ENCODE results near the gene OPRD1.

The OPRD1 gene

DNA sequence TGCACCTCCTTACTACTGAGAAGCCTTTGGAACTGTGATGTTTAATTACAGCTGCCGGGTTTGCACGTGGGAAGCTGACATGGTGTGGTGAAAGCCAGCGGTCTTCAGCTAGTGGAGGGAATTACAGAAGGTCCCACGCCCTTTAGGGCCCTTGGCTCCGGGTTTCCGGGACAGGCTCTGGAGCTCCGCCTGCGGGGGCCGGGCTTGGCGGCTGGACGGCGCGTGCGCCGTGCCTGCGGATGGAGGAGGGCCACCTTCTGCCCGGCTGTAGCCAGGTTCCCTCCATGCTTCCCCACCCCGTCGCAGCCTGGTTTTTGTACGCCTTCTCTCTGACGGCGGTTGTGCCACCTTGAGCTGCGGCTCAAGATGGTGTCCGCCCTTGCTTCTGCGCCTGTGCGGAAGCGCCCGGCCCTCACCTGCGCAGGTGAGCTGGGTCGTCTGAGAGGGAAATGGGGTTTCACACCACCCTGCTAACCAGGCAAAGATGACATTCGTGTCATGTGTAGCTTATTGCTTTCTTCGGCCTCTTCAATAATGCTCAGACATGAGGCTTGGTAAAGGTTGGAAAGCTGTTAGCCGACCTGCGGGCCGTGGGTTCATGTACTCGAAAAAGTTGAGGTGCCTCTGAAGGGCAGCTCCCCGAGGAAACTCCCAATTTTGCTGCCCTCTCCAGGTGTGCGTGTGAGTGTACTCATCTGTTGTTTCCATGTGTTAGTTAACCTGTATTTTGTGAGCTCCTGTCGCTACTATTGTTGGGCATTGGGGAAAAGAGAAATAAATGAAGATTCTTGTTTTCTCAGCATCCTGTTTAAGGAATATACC lies 36.6 kb upstream of the OPRD1 start:
- CTCF ChIA-PET, result interaction anchor here (0.5 to 3.1 kb wide), 11 partner anchors 10 to 462 kb away, joined by 3 to 13 read pairs (median 5); no protein-coding TSS in a partner anchor

DNA sequence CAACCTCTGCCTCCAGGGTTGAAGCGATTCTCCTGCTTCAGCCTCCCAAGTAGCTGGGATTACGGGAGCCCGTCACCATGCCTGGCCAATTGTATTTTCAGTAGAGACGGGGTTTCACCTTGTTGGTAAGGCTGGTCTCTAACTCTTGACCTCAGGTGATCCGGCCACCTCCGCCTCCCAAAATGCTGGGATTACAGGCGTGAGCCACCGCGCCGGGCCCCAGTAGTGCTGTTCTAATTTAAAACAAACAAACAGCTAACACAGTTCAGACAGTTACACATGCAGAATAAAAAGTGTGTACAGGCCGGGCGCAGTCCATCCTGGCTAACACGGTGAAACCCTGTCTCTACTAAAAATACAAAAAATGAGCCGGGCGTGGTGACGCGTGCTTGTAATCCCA lies 35.6 kb upstream of the OPRD1 start:
- H3K27ac ChIP-seq, result no peak overlapping the region
- TF ChIP-seq, protein P1, sequence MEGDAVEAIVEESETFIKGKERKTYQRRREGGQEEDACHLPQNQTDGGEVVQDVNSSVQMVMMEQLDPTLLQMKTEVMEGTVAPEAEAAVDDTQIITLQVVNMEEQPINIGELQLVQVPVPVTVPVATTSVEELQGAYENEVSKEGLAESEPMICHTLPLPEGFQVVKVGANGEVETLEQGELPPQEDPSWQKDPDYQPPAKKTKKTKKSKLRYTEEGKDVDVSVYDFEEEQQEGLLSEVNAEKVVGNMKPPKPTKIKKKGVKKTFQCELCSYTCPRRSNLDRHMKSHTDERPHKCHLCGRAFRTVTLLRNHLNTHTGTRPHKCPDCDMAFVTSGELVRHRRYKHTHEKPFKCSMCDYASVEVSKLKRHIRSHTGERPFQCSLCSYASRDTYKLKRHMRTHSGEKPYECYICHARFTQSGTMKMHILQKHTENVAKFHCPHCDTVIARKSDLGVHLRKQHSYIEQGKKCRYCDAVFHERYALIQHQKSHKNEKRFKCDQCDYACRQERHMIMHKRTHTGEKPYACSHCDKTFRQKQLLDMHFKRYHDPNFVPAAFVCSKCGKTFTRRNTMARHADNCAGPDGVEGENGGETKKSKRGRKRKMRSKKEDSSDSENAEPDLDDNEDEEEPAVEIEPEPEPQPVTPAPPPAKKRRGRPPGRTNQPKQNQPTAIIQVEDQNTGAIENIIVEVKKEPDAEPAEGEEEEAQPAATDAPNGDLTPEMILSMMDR (conservative IDR thresholded peaks at IDR 0.05; ENCODE audit: low read depth), result no peak
- ChIA-PET CTCF (interaction anchor here (0.6 to 3.1 kb wide), 2 partner anchors 101 to 281 kb away, joined by 3 to 13 read pairs; no protein-coding TSS in a partner anchor), POLR2A (ENCODE audit: low non-redundant PET) (no interaction called here)
- DNase-seq (ENCODE audit: low spot score), result no peak

More for the DNA sequence above, 36.6 kb upstream of the OPRD1 start:
- TF ChIP-seq, protein P1 (conservative IDR thresholded peaks at IDR 0.05; ENCODE audit: low read depth), result no peak
- H3K27ac ChIP-seq, result peak overlapping the region; percentile 55
- DNase-seq (ENCODE audit: low spot score), result peak; percentile 78
- POLR2A ChIA-PET (ENCODE audit: low non-redundant PET), result interaction anchor here (0.5 to 0.7 kb wide), 2 partner anchors 127 to 264 kb away, joined by 3 read pairs; partner anchors contain the start of gene RNU11

DNA sequence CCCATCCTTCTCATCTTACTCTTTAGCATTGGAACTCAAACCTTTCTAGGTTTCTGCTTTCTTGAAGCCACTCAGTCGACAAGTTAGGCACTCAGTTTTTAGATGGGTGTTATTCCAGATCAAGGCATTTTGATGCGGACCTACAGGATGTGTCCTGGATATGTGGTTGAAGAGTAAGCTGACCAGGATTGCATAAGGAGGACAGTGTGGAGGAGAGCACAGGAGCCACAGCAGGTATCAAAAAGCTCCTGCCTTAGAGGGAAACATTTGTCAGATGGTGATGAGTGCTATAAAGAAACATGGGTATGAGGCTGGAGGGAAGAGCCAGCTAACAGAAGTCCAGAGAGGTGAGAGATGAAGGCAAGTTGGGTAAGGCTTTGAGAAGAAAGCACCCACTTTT lies 33.9 kb upstream of the OPRD1 start:
- ChIA-PET POLR2A (ENCODE audit: low non-redundant PET) (no interaction called here), CTCF (interaction anchor here (3.2 kb wide), 1 partner anchor 99 kb away, joined by 15 read pairs; no protein-coding TSS in a partner anchor)
- no peak for DNase-seq (ENCODE audit: low spot score)
- TF ChIP-seq, protein P1 (conservative IDR thresholded peaks at IDR 0.05; ENCODE audit: low read depth), result no peak
- H3K27ac ChIP-seq, result no peak overlapping the region

DNA sequence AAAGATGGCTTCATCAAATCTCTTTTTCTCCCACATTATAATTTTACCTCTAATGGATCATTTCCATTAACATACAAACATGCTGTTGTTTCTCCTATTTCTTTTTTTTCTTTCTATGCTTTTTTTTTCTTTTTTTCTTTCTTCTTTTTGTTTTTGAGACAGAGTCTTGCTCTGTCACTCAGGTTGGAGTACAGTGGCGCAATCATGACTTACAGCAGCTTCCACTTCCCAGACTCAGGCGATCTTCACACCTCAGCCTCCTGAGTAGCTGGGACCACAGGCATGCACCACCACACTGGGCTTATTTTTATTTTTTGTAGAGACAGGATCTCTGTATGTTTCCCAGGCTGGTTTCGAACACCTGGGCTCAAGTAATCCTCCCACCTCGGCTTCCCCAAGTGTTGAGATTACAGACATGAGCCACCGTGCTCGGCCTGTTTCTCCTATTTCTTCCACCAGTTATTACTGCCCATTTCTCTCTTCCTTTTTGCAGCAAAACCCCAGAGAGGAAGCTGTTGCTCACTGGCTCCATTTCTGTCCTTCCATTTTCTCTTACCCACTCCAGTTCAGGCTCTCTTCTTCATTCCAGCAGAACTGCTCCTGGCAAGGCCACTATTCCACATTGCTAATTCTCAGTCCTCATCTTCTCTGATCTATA lies 32.1 kb upstream of the OPRD1 start:
- TF ChIP-seq, protein P1 (conservative IDR thresholded peaks at IDR 0.05; ENCODE audit: low read depth), result no peak
- POLR2A ChIA-PET (ENCODE audit: low non-redundant PET), result no interaction called here
- H3K27ac ChIP-seq, result no peak overlapping the region
- CTCF ChIA-PET, result interaction anchor here (3.2 kb wide), 1 partner anchor 97 kb away, joined by 15 read pairs; no protein-coding TSS in a partner anchor
- no peak for DNase-seq (ENCODE audit: low spot score)

DNA sequence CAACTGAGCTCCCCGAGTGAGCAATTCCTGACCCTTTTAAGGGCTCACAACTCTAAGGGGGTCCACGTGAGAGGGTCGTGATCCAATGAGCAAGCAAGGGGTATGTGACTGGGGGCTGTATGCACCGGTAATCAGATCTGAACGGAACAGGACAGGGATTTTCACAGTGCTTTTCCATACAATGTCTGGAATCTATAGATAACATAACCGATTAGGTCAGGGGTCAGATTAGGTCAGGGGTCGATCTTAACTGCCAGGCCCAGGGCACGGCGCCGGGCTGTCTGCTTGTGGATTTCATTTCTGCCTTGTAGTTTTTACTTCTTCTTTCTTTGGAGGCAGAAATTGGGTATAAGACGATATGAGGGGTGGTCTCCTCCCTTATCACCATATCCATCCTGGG lies 30.7 kb upstream of the OPRD1 start:
- H3K27ac ChIP-seq, result no peak overlapping the region
- POLR2A ChIA-PET (ENCODE audit: low non-redundant PET), result no interaction called here
- no peak for DNase-seq (ENCODE audit: low spot score)
- CTCF ChIA-PET, result no interaction called here
- TF ChIP-seq, protein P1 (conservative IDR thresholded peaks at IDR 0.05; ENCODE audit: low read depth), result no peak

DNA sequence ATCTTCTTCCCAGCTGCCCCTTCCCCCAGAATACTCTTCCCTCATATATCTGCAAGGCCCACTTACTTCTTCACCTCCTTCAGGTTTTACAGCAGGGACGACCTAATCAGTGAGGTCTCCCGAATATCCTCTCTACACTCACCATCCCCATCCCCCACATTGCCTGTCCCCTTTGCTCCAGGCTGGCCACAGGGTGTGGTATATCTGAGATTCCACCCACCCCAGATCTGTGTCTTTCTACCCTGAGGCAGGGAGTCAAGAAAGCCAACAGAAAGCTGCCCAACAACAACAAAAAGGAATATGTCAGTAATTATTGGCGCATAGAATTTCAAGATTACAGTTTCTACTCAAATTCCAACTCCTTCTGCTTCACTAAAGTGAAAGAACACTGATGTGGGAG lies 30.0 kb upstream of the OPRD1 start:
- ChIA-PET CTCF (interaction anchor here (0.9 to 6.7 kb wide), 2 partner anchors 95 to 100 kb away, joined by 8 to 67 read pairs; no protein-coding TSS in a partner anchor), POLR2A (ENCODE audit: low non-redundant PET) (interaction anchor here (0.7 kb wide), 1 partner anchor 167 kb away, joined by 3 read pairs; no protein-coding TSS in a partner anchor)
- no peak for DNase-seq (ENCODE audit: low spot score)
- TF ChIP-seq, protein P1 (conservative IDR thresholded peaks at IDR 0.05; ENCODE audit: low read depth), result no peak
- no peak overlapping the region for H3K27ac ChIP-seq

All from RWPE1 (cell line).